ENCODE measurements around the gene PRKCA.
"Not testable (repeated sequence)": the region's sequence is repeated elsewhere in the genome, so short reads cannot be mapped to it uniquely, and the experiment has no call there.

The PRKCA gene

DNA sequence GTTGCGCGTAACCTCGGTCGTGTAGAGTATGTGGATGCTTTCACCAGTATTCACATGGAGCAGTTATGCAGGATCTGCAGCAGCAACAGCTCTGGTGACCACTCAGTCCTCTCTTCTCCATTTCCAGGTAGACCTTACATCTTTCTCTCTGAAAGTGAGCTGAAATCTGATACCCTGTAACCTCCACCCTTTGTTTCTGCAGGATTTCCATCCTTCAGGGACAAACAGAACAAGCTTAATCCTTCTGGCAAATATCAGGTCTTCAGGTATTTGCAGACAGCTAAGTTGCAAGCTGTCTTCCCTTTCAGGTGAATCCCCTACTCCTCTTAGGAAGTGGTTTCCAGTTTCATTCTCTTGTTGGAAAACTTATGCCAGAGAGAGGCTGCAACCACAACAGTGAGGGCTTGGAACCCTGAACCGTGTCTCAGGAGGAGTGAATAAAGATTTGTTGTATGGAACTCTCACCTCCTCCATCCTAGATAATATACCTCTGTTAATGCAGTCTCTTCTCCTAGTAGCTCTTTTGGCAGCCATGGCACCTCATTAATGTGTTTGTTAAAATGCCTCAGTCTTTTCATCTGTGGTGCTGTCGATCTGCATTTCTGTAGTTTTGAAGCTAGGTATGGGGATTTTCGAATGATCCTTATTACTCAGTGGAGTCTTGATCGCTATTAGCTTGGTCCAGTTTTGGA, 172.5 kb downstream of the PRKCA start:
- DNase-seq (ENCODE audit: extremely low read depth, low read depth), result no peak
- TF ChIP-seq, protein P1, sequence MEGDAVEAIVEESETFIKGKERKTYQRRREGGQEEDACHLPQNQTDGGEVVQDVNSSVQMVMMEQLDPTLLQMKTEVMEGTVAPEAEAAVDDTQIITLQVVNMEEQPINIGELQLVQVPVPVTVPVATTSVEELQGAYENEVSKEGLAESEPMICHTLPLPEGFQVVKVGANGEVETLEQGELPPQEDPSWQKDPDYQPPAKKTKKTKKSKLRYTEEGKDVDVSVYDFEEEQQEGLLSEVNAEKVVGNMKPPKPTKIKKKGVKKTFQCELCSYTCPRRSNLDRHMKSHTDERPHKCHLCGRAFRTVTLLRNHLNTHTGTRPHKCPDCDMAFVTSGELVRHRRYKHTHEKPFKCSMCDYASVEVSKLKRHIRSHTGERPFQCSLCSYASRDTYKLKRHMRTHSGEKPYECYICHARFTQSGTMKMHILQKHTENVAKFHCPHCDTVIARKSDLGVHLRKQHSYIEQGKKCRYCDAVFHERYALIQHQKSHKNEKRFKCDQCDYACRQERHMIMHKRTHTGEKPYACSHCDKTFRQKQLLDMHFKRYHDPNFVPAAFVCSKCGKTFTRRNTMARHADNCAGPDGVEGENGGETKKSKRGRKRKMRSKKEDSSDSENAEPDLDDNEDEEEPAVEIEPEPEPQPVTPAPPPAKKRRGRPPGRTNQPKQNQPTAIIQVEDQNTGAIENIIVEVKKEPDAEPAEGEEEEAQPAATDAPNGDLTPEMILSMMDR (IDR thresholded peaks at IDR 0.05; ENCODE audit: low read depth, low read length), result no peak

DNA sequence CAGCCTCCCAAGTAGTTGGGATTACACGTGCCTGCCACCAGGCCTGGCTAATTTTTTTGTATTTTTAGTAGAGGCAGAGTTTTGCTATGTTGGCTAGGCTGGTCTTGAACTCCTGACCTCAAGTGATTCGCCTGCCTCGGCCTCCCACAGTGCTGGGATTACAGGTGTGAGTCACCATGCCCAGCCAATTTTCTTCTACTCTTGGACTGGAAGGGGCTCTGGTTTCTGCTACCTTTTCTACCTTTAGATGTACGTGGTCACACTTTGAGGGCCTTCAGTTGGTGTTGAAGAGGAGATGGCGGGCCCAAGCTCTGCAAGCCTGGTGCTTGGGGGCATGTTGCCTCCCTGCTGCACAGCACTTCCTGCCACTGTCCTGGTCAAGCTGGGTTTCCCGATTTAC, 173.6 kb downstream of the PRKCA start:
- no peak for DNase-seq (ENCODE audit: extremely low read depth, low read depth)

DNA sequence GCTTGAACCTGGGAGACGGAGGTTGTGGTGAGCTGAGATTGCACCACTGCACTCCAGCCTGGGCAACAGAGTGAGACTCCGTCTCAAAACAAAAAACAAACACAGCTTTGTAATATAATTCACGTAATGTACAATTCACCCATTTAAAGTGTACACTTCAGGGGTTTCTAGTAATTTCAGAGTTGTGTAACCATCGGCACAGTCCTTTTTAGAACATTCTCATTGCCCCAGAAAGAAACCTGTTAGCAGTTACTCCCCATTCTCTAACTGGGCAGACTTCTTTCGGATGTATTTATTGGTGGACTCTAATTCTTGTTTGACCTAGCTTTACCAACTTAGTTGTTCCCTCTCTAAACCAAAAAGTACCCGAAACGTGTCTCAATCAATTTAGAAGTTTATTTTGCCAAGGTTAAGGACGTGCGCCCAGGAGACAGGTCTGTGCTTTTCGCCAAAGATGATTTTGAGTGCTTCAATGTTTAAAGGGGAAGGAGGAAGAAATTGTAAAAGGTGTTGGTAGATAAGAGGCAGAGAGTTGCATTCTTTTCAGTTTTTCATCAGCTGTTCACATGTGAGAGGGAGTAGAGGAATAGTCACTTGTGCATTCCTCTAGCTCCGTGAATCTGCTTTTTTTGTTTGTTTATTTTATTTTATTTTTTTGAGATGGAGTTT, 175.3 kb downstream of the PRKCA start:
- TF ChIP-seq, protein P1 (IDR thresholded peaks at IDR 0.05; ENCODE audit: low read depth, low read length), result no peak
- DNase-seq (ENCODE audit: extremely low read depth, low read depth), result no peak

More for the DNA sequence above, 173.6 kb downstream of the PRKCA start:
- TF ChIP-seq, protein P1 (IDR thresholded peaks at IDR 0.05; ENCODE audit: low read depth, low read length), result no peak

DNA sequence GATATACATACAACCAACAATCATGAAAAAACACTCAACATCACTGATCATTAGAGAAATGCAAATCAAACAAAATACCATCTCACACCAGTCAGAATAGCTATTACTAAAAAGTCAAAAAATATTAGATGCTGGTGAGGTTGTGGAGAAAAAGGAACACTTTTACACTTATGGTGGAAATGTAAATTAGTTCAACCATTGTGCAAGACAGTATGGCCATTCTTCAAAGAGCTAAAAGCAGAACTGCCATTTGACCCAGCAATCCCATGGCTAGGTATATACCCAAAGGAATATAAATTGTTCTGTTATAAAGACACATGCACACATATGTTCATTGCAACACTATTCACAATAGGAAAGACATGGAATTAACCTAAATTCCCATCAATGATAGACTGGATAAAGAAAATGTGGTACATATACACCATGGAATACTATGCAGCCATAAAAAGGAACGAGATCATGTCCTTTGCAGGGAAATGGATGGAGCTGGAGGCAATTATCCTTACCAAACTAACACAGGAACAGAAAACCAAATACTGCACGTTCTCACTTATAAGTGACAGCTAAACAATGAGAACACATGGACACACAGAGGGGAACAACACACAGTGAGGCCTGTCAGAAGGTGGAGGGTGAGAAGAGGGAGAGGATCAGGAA, 176.9 kb downstream of the PRKCA start:
- DNase-seq (ENCODE audit: extremely low read depth, low read depth), result not testable (repeated sequence)

DNA sequence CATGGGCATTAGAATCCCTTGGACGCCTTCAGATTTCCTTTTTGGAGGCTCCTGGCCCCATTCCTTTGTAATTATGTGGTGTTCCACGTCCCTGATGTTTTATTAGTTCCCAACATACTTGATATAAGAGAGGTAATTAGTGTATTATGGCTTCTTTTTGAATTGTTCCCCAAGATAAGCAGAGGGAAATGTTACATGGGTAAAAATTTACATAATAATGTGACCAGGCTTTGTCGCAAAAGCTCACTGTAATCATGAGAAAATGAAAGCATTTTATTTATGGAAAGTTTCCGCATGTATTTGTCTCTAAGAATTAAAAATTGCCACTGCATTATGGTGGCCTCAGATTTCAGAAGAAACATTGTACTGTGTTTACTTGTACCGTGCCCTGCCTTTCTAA, 177.8 kb downstream of the PRKCA start:
- DNase-seq (ENCODE audit: extremely low read depth, low read depth), result no peak
- TF ChIP-seq, protein P1 (IDR thresholded peaks at IDR 0.05; ENCODE audit: low read depth, low read length), result no peak

DNA sequence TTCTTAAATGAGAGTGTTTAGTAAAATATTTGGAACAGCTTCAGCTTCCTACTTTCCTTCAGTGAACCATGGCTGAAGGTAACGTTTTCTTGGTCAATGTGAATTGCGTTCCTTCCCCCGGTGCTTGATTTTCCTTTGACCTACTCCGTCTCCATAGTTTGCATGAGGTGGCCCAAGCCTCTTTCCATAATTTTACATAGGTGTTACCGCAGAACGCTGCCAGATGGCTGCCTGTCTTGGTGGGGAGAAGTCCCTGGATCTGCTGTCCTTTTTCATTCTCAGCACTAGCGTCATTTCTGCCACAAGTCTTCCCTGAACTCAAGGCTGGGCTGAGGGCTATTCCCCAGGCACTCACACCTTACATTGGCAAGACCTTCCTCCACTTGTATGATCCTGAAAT, 178.4 kb downstream of the PRKCA start:
- TF ChIP-seq, protein P1 (IDR thresholded peaks at IDR 0.05; ENCODE audit: low read depth, low read length), result no peak
- no peak for DNase-seq (ENCODE audit: extremely low read depth, low read depth)

DNA sequence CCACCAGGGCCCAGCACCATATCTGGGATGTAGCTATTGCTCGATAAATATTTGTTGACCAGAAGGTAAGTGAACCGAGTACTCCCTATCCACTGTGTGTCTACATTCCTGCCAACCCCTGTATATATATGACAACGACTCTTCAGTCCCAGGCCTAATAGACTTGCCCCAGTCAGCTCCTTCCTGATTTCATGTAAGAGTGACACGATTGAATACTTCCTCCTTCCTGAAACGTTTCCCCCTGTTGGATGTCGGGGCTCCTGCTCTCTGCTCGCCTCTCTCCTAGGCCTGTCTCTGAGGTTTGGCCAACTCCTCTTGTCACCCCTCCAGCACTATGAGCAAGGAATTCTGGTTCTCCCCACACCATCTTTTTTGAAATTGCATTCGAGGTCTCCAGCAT, 178.9 kb downstream of the PRKCA start:
- DNase-seq (ENCODE audit: extremely low read depth, low read depth), result no peak
- TF ChIP-seq, protein P1 (IDR thresholded peaks at IDR 0.05; ENCODE audit: low read depth, low read length), result no peak

All from AG09319 (cell line).